ENCODE data around the gene HOXA4. TPM values are rescaled to one million over a fixed set of nuclear protein-coding genes. Genes with fewer than 3 reads are reported as not detected.

Gene HOXA4
- total RNA-seq, 1 experiment from 2014 or later, result 2.0 TPM

DNA sequence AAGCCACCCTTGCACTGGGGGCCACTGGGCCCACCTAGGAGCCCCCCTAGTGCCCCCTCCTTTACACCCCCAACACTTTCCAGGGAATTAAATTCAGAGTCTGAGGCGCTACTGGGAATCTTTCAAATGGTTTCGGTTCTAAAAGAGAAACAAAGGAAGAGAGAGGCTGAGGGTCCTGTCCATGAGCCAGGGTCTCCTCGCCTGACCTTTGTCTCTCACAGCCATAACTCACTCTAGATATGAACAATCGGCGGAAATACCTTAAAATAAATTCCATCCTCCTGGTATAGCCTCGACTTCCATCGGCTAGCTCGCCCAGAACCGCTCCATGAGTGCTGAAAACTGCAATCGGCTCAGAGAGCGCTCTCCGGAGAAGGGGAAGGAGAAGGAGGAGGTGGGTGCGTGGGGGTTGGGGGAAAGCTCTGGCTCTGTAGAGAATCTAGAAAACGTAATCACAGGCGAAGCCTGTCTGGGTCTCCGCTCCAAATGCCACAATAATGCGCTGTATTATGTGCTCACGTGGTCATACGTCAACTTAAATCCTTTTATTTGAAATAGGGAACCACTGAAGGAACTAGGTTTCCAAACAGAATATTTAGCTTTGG lies 12.6 kb downstream of the HOXA4 start:
- H3K9me3 ChIP-seq (ENCODE audit: control insufficient read depth in 1 of 2, insufficient read depth in 1 of 2, low read depth in 1 of 2, low read length in 2 of 2), result no peaks in the 10 kb centered on the region
- H3K4me3 ChIP-seq (replicated peaks in 1 of 2; ENCODE audit: low read depth in 1 of 2, low read length in 2 of 2), result no peak overlapping the region
- H4K20me1 ChIP-seq (ENCODE audit: insufficient read depth), result no peaks in the 10 kb centered on the region
- H3K27ac ChIP-seq (ENCODE audit: low read depth, low read length), result no peak overlapping the region
- no peak for TF ChIP-seq EGR1 (IDR thresholded peaks at IDR 0.05; ENCODE audit: low read depth)
- no peak for TF ChIP-seq FOSL1 (IDR thresholded peaks at IDR 0.05; ENCODE audit: low read depth)
- TF ChIP-seq, protein P1, sequence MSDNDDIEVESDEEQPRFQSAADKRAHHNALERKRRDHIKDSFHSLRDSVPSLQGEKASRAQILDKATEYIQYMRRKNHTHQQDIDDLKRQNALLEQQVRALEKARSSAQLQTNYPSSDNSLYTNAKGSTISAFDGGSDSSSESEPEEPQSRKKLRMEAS (IDR thresholded peaks at IDR 0.05), result no peak
- TF ChIP-seq, protein P2, sequence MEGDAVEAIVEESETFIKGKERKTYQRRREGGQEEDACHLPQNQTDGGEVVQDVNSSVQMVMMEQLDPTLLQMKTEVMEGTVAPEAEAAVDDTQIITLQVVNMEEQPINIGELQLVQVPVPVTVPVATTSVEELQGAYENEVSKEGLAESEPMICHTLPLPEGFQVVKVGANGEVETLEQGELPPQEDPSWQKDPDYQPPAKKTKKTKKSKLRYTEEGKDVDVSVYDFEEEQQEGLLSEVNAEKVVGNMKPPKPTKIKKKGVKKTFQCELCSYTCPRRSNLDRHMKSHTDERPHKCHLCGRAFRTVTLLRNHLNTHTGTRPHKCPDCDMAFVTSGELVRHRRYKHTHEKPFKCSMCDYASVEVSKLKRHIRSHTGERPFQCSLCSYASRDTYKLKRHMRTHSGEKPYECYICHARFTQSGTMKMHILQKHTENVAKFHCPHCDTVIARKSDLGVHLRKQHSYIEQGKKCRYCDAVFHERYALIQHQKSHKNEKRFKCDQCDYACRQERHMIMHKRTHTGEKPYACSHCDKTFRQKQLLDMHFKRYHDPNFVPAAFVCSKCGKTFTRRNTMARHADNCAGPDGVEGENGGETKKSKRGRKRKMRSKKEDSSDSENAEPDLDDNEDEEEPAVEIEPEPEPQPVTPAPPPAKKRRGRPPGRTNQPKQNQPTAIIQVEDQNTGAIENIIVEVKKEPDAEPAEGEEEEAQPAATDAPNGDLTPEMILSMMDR (IDR thresholded peaks at IDR 0.05 in 2 of 3, conservative IDR thresholded peaks at IDR 0.05 in 1 of 3; ENCODE audit: borderline replicate concordance in 1 of 3, insufficient read depth in 1 of 3, low read depth in 2 of 3, low read length in 2 of 3), result no peak
- no peak for TF ChIP-seq SP1 (IDR thresholded peaks at IDR 0.05; ENCODE audit: low read depth)
- TF ChIP-seq ZNF274 (IDR thresholded peaks at IDR 0.05; ENCODE audit: low read depth, low read length), result no peak
- no peak for TF ChIP-seq CEBPB (IDR thresholded peaks at IDR 0.05; ENCODE audit: low read depth)
- no peak for TF ChIP-seq ZFX (IDR thresholded peaks at IDR 0.05)
- ChIA-PET POLR2A (no interaction called here), CTCF (no interaction called here), RAD21 (ENCODE audit: low non-redundant PET in 1 of 2, low total read pairs in 2 of 2, uncharacterized antibody in 2 of 2, unreplicated experiment in 2 of 2) (no interaction called here)
- H2AFZ ChIP-seq (ENCODE audit: low read depth, low read length, poor library complexity, severe bottlenecking), result no peak overlapping the region
- no peaks in the 10 kb centered on the region for H3K36me3 ChIP-seq (ENCODE audit: control insufficient read depth in 1 of 2, insufficient read depth in 2 of 2, low read length in 2 of 2)
- H3K9ac ChIP-seq (ENCODE audit: low read length), result no peak overlapping the region
- ATAC-seq, result no peak
- DNase-seq (ENCODE audit: low read depth, low spot score), result no peak
- peaks cover 12% of the 10 kb centered on the region; the same call in 1 of the 2 replicates for H3K27me3 ChIP-seq (ENCODE audit: insufficient read depth, low read length)
- H3K9me2 ChIP-seq (ENCODE audit: insufficient read depth), result no peaks in the 10 kb centered on the region
- H3K4me2 ChIP-seq (ENCODE audit: low read length), result no peak overlapping the region
- BruUV-seq (replicated peaks), result no TSS peak
- H3K79me2 ChIP-seq (ENCODE audit: insufficient read depth, low read length), result peaks cover 4% of the 10 kb centered on the region; the same call in 1 of the 2 replicates
- intact Hi-C loops (cut with micrococcal nuclease), result no loop called here
- H3K4me1 ChIP-seq (ENCODE audit: control insufficient read depth in 1 of 2, insufficient read depth in 2 of 2, low read length in 2 of 2), result peaks cover 44 to 74% of the 10 kb centered on the region in 2 experiments
